Activated CD8-positive, alpha-beta memory T cell treated with anti-CD3 and anti-CD28 coated beads, Interleukin-2, amount 50 U/mL, for 24 hours (primary cell): ENCODE data around the gene MUS81.

Experiments
- DNase-seq: peaks from one replicate; pipeline ENCODE4 v3.0.0-alpha.2; 2020; ENCODE audit errors: extremely low read depth

The MUS81 gene

DNA sequence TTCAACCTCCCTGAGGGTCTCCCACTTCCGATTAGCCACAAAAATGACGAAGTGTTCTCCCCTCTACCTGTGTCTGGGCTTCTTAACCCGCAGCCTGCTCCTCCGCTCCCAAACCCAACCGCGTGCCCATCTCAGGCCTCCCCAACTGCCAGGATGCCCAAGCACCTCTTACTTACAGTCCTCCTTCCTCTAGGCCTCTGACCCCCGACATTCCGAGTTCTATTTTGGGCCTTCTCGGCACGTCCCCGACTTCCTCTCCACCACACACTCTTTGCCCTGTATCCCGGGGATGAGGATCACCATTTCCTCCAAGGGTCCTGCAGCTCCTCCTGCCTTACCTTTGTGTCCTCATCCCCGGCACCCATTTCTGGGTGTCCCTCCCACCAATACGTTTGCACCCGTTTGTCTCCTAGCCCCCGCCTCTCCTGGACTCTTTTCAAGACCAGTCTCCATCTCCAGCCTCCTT, 388 bp upstream of the MUS81 start:
- no peak for DNase-seq

DNA sequence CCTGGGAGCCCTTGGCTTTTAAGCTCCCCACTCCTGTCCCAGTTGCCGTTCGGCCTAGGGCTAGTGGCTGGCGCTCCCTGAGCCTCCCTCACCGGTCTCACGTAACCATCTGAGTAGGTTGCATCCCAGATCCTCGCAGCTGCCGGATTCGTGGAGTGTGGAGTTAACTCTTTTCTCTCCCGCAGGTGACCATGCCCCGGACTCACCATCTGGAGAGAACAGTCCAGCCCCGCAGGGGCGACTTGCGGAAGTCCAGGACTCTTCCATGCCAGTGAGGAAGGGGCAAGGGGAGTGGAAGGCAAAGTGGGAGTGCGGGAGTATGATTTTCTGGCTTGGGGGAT, 902 bp downstream of the MUS81 start:
- no peak for DNase-seq

DNA sequence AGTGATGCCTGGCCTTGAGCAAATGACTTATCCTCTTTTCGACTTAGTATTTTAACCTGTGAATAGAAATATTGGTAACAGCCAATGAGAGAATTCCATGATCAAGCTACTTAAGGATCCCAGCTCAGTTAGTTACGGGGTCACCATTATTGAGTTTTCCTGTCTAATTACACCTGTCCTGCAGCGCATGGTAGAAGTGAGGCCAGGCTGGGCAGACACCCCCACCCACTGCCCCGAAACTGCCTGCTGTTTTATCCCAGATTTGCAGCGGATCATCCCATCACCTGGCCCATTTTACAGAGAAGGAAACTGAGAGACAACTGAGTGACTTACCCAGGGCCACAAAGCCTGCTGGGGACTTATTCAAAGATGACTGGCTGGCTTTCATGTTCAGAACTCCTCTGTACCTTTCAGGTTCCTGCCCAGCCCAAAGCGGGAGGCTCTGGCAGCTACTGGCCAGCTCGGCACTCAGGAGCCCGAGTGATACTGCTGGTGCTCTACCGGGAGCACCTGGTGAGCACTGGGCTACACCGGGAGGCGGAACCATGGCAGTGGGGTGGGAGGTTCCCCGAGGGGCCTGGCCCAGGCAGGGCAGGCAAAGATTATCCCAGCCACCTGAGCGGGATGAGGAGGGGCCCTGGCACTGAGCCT, 1.4 kb downstream of the MUS81 start:
- DNase-seq = no peak

DNA sequence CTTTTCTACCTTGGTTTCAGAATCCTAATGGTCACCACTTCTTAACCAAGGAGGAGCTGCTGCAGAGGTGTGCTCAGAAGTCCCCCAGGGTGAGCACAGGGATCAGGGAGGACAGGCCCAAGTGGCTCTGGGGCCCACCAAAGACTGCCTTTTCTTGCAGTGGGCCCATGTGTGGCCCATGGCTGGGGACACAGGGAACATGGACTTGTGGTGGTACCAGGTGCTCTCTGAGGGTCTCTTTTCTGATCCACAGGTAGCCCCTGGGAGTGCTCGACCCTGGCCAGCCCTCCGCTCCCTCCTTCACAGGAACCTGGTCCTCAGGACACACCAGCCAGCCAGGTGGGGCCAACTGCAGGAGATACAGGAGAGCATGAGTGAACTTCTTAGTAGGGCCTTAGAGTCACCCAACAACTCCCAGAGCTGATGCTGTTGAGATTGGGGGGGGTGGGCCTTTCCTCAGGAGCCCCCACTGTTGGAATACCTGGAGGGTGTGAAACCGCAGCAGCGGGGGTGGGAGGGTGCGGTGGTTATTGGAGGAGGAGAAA, 2.0 kb downstream of the MUS81 start:
- DNase-seq = no peak

DNA sequence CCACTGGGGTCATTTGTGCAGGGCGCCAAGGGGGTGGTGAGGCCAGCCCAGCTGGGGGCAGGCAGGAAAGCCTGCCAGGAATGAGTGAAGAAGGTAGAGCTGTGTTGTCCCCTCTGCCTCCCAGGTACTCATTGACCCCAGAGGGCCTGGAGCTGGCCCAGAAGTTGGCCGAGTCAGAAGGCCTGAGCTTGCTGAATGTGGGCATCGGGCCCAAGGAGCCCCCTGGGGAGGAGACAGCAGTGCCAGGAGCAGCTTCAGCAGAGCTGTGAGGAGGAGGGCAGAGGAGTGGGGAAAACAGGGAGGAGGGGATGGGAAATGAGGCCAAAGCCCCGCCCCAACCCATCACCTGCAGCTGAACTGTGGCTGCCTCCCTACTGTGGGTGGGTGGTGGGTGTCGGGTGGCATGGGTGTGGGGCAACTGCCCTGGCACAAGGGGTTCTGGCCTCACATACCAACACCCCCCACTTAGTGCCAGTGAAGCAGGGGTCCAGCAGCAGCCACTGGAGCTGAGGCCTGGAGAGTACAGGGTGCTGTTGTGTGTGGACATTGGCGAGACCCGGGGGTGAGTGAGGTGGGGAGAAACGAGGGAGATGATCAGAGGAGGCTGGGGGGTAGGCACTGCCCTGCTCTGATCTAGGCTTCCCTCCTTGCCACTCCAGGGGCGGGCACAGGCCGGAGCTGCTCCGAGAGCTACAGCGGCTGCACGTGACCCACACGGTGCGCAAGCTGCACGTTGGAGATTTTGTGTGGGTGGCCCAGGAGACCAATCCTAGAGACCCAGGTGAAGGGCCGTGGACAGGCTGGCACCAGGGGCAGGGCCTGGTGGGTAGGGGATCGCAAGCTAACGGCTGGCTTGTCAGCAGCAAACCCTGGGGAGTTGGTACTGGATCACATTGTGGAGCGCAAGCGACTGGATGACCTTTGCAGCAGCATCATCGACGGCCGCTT, 3.0 kb downstream of the MUS81 start:
- DNase-seq = no peak

DNA sequence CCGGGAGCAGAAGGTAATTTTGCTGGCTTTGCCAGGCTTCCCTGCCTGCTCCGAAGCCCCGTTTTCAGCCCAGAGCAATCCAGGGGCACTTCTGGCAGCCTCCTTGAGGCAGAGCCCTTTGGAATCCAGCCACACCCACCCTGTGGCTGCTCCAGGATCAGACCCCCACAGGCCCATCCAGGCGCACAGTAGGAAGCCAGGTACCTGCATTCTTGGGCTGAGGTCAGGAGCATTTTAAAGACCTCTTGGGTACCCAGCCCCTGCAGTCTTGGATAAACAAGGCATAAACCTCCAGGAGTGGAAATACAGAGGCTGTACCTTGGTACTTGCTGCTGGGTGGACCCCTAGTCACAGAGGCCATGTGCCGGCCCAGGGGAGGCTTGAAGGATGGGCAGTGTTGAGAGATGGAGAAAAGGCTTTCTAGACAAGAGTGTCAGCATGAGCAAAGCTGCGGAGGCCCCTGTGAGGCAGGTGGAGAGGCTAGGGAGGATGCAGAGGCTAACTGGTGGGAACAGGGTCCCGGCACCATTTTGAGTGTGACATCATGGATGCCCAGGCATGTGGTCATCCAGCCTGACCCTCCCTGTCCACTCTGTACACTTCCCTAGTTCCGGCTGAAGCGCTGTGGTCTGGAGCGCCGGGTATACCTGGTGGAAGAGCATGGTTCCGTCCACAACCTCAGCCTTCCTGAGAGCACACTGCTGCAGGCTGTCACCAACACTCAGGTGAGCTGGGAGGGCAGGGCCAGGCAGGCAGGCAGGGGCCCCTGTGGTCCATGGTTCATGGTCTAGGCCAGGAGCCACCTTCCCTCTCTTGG, 3.9 kb downstream of the MUS81 start:
- no peak for DNase-seq

DNA sequence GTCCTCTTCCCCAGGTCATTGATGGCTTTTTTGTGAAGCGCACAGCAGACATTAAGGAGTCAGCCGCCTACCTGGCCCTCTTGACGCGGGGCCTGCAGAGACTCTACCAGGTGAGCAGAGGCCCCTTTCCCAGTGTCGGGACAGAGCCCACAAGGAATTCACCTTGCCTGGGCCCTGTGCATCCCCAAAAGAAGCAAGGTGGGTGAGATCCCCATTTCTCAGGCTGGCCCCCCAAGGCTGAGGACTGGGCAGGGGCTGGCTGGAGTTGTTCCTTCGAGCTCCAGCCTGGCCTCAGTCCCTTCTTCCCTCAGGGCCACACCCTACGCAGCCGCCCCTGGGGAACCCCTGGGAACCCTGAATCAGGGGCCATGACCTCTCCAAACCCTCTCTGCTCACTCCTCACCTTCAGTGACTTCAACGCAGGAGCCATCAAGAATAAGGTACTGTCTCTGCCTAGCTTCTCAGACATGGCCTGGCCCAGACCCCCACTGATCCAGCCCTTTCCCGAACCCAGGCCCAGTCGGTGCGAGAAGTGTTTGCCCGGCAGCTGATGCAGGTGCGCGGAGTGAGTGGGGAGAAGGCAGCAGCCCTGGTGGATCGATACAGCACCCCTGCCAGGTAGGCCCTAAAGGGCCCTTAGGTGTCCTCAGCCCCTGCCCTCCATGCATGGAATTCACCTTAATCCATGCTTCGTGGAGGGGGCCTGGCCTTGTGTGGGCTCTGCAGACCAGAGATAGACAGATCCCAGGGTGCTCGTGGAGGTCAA, 4.7 kb downstream of the MUS81 start:
- no peak for DNase-seq

DNA sequence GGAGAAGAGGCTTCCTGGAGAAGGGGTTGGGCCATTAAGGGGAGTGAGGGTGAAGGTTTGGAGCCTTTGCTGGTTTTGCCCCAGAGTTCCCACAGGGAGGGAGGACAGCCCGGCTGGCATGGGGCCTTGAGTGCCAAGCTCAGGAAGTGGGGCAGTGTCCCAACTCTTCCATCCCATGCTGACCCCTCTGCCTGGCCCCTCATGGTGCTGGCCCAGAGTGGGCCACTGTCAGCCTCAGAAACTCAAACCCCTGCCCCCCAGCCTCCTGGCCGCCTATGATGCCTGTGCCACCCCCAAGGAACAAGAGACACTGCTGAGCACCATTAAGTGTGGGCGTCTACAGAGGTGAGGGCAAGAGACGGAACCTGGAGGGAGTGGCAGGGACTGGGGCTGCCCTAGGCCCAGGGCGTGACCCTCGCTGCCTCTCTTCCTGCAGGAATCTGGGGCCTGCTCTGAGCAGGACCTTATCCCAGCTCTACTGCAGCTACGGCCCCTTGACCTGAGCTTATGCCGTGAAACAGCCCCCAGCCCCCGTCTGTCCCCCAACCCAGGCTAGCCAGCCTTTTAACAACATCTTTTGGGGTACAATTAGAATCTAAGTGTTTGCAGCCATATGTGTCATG, 5.4 kb downstream of the MUS81 start:
- DNase-seq = no peak

DNA sequence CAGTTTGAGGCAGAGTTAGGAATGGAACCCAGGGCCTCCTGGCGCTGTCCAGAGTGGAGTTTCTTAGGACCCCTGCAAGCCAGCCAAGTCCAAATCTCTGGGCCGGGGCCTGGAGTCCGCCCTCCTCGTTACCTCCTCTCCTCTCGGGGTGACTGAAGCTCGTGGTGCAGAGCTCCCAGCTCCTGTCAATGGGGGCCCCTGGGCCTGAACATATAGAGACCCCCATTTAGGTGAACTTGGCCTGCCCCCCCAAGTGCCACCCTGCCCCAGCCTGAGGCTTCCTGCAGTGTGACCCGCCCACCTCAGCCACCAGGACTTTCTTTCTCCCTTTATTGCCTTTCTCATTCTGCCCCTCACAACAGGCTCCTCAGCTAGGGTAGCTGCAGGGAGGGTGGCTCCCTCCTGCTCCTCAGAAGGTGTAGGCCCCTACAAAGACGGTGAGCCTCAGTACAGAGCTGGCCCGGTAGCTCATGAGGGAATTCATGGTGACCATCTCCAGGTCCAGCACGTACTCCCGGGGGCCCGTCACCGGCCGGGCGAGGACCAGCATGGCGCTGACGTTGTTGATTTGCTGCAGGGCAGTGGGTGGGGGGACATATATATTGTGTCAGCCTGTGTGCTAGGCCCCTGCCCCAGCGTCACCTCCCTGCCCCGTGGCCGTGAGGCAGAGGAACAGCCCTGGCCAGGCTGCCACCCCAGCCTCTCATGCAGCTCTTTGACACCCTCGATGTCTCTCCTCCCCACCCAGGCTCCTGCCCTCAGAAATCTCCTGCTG, 6.5 kb downstream of the MUS81 start:
- no peak for DNase-seq

DNA sequence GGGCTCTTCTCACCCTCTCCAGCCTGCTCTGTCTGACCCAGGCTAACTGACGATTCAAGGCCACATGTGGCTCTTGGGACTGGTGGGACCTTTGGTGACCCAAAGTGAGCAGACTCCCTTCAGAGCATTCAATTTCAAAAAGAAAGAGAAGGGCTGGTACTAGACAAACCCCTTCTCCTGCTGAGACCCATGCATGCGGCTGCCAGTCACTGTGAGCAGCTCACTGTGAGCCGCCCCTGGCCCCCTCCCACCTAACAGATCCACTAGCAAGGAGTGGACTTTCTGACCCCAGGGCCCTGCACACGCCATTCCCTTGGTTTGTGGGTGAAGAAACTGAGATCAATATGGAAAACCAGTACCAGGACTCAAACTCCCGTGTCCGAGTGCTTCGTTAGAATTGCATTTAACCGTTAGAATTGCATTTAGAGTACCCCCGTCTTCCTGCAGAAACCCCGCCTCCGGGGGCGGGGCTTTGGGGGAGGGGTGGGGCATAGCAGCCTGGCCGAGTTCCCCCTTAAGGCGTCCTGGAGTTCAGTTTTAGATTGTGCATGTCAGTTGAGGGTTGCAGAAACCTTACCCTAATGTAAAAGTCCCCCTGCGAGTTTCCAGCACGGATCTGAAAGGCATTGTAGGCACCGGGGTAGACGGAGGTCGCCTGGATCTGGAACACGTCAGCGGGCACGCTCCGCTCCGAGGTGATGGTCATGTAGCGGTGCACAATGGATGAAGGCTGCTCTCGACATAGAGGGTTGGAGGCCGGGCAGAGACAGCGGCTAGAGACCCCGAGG, 7.2 kb downstream of the MUS81 start:
- no peak for DNase-seq

DNA sequence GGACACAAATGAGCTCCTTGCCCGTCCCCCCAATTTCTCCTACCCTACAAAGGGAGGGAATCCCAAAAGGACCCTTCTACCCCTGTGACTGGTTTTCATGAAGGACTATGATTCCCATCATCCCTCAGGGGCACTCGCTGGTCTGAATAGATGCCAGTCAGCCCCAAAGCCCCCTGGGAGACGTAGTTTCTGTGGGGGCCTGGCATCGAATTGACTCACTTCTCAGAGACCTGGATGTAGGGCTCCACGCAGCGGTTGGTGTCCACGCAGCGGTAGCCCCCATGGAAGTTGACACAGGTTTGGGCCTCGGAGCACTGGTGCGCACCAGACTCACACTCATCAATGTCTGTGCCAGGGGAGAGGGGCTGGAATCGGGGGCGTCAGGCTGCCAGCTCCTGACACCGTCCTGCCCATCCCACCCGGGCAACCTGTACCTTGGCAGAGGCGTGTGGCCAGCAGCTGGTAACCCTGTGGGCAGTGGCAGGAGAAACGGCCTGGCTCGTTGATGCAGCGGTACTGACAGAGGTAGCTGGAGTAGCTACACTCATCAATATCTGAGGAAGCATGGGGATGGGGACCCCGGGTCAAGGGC, 7.9 kb downstream of the MUS81 start:
- no peak for DNase-seq

DNA sequence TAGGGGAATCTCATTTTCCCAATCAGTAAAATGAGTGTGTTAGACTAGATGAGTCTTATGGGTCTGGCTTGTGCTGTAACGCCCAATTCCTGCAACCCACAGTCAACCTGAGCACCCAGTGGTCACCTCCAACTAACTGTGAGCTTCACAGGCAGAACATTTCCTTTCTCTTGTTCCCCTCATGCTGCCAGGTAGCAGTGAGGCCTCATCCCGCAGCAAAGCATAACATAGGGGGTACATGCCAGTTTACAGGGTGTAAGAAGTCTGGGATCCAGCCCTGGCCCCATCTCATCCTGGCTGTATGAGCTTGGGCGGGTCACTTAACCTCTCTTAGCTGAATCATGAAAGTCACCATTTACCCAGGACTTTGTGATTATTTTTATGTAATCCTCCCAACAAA, 8.7 kb downstream of the MUS81 start:
- DNase-seq = no peak

DNA sequence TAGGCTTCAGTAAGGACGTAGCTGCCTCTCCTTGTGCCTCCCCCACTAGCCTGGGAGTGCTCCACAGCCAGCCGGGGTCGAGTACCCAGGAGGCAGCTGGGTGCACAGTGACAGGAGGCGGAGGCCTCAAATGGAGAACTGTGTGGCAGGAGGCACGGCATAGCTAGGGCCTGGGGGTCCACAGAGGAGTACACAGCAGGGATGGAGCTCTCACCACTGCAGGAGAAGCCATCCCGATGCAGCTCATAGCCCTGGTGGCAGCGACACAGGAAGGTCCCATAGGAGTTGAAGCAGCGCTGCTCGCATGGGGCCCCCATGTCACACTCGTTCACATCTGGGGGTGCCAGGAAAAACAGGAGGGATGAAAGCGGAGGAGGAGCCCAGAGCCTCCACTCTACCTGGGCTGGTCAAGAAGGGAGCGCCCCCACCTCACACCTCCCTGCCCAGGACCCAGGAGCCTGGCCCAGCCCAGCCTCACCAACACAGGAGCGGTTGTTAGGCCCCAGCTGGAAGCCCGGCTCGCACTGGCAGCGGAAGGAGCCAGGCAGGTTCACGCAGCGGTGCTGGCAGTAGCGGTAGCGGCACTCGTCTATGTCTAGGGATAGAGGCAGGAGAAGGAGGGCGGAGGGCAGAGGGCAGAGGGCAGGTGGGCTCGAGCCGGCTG, 9.5 kb downstream of the MUS81 start:
- DNase-seq = no peak

DNA sequence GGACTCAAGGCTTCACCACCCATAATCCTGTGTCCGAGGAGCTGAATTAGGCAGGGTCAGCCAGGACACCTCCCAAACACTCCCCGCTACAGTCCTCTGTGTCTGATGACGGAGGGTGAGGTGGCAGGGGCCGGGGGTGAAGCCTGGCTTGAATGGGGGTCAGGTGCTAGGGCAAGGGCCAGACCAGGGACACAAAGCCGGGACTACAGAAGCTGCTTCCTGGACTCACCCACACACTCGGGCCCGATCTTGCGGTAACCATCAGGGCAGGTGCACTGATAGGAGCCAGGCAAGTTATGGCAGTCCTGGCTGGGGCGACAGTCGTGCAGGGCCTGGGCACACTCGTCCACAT, 10.1 kb downstream of the MUS81 start:
- no peak for DNase-seq

DNA sequence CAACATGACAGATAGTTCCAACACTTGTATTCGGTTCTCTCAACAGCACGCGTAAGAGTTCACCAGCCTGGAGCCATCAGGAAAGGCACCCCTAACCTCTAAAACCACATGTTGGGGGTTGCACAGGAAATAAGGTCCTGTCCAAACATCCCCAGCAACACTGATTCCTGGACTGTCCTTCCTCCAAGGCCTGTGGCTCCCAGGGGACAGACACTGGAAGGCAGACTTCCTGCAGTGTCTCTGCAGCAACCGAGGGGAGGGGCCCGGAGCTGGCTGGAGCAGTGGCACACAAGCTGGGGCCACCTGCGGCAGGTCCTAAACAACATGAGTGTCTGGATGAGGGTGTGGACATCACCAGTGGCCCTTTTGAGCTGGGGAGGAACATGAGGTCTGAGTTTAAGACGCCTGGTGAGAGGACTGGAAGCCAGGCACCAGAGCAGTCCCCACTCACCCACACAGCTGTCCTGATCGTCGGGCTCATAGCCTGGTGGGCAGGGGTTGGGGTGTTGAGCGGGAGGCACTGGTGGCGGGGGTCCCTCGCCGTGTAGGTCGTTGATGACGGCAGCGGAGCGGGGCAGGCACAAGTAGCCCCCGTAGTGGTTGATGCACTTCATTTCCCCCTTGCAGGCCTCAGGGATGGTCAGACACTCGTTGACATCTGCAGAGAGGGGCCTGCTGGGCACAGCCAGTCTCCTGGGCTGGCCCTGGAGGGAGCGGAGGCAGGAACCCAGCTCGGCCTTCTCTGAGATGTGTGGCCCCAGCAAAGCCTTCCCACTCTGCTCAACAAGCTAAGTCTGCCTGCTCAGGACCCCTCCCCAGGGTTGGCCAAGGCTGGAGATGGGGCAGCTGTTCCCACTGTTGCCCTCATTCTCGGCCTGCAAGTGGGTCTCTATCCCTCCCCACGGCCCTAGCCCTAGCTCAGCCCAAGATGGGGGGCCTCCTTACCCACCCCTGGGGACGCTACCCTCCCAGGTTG, 10.8 kb downstream of the MUS81 start:
- DNase-seq = no peak

DNA sequence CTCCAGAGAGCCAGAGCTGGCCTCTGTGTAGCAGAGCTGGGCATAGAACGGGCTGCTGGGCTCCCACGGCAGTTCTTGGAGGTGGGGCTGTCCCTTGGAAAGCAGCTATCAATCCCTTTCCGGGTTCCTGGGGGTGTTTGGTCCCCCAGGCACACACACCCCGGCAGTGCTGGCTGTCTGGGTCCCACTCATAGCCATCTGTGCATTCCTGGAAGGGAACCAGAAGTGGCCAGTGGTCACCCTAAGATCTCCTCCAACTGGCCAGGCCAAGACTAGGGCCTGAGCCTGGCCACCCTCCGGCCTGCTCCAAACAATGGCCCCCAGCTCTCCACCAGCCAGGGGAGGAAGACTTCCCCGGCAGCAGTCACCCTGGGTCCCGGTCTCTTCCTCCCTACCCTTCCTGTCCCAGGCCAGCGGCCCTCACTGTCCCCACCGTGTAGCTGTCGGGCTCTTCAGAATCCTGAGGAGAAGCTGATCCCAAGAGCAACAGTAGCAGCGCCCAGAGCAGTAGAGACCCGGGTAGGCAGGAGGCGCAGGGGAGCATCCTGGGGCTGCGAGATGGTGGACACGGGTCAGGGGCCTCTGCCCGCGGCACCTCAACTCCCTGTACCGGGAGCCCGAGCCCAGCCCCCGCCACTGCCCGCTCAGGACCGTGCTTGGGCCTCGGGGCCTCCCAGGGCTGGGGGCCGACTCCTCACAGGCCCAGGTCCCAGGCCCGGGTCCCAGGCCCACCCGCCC, 11.7 kb downstream of the MUS81 start:
- DNase-seq = no peak
